SKM-1 treated with dmso at 0.1 percent for 144 hours (cell line): Measurements from ENCODE around the gene PKIG.
"Not testable (repeated sequence)": the region's sequence is repeated elsewhere in the genome, so short reads cannot be mapped to it uniquely, and the experiment has no call there.

Experiments used
- DNase-seq: peaks from one replicate; lab custom pipeline; 2025; ENCODE audit not compliant: unreplicated experiment; lab: John Stamatoyannopoulos, UW

Gene PKIG

GRCh38 chr20:44582311-44583025, at the start of gene PKIG:
Gene PKIG, plus strand, starts transcription at chr20:44582579. Its CDS starts 31,978 bp downstream, at chr20:44614557.
- peak; percentile 15 for DNase-seq

- DNase-seq, result no peak
Observed at GRCh38 chr20:44532981-44533331, 49.4 kb upstream of the PKIG start.

GRCh38 chr20:44533928-44534327, 48.5 kb upstream of the PKIG start:
- no peak for DNase-seq

- no peak for DNase-seq
Observed at GRCh38 chr20:44536175-44536574, 46.2 kb upstream of the PKIG start.

- DNase-seq, result no peak
Observed at GRCh38 chr20:44537993-44538392, 44.4 kb upstream of the PKIG start.

GRCh38 chr20:44540834-44541233, 41.5 kb upstream of the PKIG start:
- no peak for DNase-seq

- no peak for DNase-seq
Observed at GRCh38 chr20:44541992-44542391, 40.4 kb upstream of the PKIG start.

- DNase-seq, result peak; percentile 58
Observed at GRCh38 chr20:44542890-44543289, 39.5 kb upstream of the PKIG start.

- DNase-seq, result no peak
Observed at GRCh38 chr20:44543358-44543757, 39.0 kb upstream of the PKIG start.

GRCh38 chr20:44544263-44544662, 38.1 kb upstream of the PKIG start:
- DNase-seq, result no peak

GRCh38 chr20:44547419-44547818, 35.0 kb upstream of the PKIG start:
- DNase-seq, result no peak

- no peak for DNase-seq
Observed at GRCh38 chr20:44549123-44549522, 33.3 kb upstream of the PKIG start.

GRCh38 chr20:44552050-44552449, 30.3 kb upstream of the PKIG start:
- DNase-seq, result no peak

- no peak for DNase-seq
Observed at GRCh38 chr20:44552568-44552949, 29.8 kb upstream of the PKIG start.

- no peak for DNase-seq
Observed at GRCh38 chr20:44552950-44553908, 29.1 kb upstream of the PKIG start.

GRCh38 chr20:44559302-44559701, 23.1 kb upstream of the PKIG start:
- no peak for DNase-seq

- DNase-seq, result no peak
Observed at GRCh38 chr20:44560229-44560628, 22.1 kb upstream of the PKIG start.

GRCh38 chr20:44560818-44561217, 21.6 kb upstream of the PKIG start:
- not testable (repeated sequence) for DNase-seq

GRCh38 chr20:44561876-44562275, 20.5 kb upstream of the PKIG start:
- DNase-seq, result no peak

- no peak for DNase-seq
Observed at GRCh38 chr20:44566018-44566417, 16.4 kb upstream of the PKIG start.

- no peak for DNase-seq
Observed at GRCh38 chr20:44566811-44567210, 15.6 kb upstream of the PKIG start.

GRCh38 chr20:44570367-44570766, 12.0 kb upstream of the PKIG start:
- no peak for DNase-seq
